Measurements from ENCODE around the gene MOB4. TPM values are rescaled to one million over a fixed set of nuclear protein-coding genes. Genes with fewer than 3 reads are reported as not detected.
"Not testable (repeated sequence)": the region's sequence is repeated elsewhere in the genome, so short reads cannot be mapped to it uniquely, and the experiment has no call there.

Gene MOB4
- total RNA-seq, 4 donors from 2014 or later, result 12.3 to 27.9 (median 25.3) TPM

GRCh38 chr2:197577446-197577845 is 61.6 kb downstream of the MOB4 start:
- DNase-seq, result no peak
- Histone ChIP-seq H3K27ac (no peak overlapping the region), H3K36me3 (no peaks in the 10 kb centered on the region), H3K9me3 (no peaks in the 10 kb centered on the region), H3K4me3 (no peak overlapping the region), H3K27me3 (no peaks in the 10 kb centered on the region), H3K4me1 (no peaks in the 10 kb centered on the region)
- intact Hi-C loops (cut with DNase I; ENCODE audit: low total_unique reads) (no loop called here), in situ Hi-C loops (cut with MboI; ENCODE audit: low pct_ligation_motif_present in 1 of 4, low pct_unique_long_range_greater_than_20kb in 1 of 4, low sequenced_read_pairs in 3 of 4) (no loop called here)
- WGBS, 2 donors (ENCODE audit: low coverage in 1 of 2), result 79 to 85% methylated on average over 4 of the region's 4 CpGs
- TF ChIP-seq CTCF (IDR thresholded peaks at IDR 0.05) (no peak), EP300 (IDR thresholded peaks at IDR 0.05; ENCODE audit: low read depth) (no peak), POLR2A (IDR thresholded peaks at IDR 0.05) (no peak), POLR2AphosphoS5 (IDR thresholded peaks at IDR 0.05) (no peak)

DNA sequence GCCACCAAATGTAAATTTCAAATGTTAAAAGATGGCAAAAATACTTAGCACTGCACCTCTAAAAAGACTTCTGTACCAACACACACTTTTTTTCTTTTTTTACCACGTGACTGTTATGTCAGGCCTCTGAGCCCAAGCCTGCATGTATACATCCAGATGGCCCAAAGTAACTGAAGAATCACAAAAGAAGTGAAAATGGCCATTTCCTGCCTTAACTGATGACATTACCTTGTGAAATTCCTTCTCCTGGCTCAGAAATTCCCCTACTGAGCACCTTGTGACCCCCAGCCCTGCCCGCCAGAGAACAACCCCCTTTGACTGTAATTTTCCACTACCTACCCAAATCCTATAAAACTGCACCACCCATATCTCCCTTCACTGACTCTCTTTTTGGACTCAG is 62.4 kb downstream of the MOB4 start:
- in situ Hi-C loops (cut with MboI; ENCODE audit: low pct_ligation_motif_present in 1 of 4, low pct_unique_long_range_greater_than_20kb in 1 of 4, low sequenced_read_pairs in 3 of 4); H3K4me3 ChIP-seq; H3K9me3 ChIP-seq; intact Hi-C loops (cut with DNase I; ENCODE audit: low total_unique reads); H3K27me3 ChIP-seq; H3K4me1 ChIP-seq; DNase-seq; H3K27ac ChIP-seq; H3K36me3 ChIP-seq: not testable (repeated sequence)
- WGBS, 2 donors (ENCODE audit: low coverage in 1 of 2), result 67 to 86% methylated on average over 1 to 2 of the region's 2 CpGs

- H3K27ac ChIP-seq; H3K36me3 ChIP-seq; H3K27me3 ChIP-seq; DNase-seq; in situ Hi-C loops (cut with MboI; ENCODE audit: low pct_ligation_motif_present in 1 of 4, low pct_unique_long_range_greater_than_20kb in 1 of 4, low sequenced_read_pairs in 3 of 4); H3K9me3 ChIP-seq; H3K4me1 ChIP-seq; H3K4me3 ChIP-seq; intact Hi-C loops (cut with DNase I; ENCODE audit: low total_unique reads): not testable (repeated sequence)
- 80 to 85% methylated on average over 1 to 3 of the region's 3 CpGs for WGBS, 2 donors (ENCODE audit: low coverage in 1 of 2)
Measured at GRCh38 chr2:197580166-197580565, 64.3 kb downstream of the MOB4 start.

DNA sequence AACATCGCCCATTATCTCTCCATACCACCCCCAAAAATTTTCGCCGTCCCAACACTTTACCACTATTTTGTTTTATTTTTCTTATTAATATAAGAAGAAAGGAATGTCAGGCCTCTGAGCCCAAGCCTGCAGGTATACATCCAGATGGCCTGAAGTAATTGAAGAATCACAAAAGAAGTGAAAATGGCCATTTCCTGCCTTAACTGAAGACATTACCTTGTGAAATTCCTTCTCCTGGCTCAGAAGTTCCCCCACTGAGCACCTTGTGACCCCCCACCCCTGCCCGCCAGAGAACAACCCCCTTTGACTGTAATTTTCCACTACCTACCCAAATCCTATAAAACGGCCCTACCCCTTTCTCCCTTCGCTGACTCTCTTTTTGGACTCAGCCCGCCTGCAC is 71.4 kb downstream of the MOB4 start:
- DNase-seq; in situ Hi-C loops (cut with MboI; ENCODE audit: low pct_ligation_motif_present in 1 of 4, low pct_unique_long_range_greater_than_20kb in 1 of 4, low sequenced_read_pairs in 3 of 4); H3K4me1 ChIP-seq; intact Hi-C loops (cut with DNase I; ENCODE audit: low total_unique reads); H3K27me3 ChIP-seq; H3K9me3 ChIP-seq; H3K36me3 ChIP-seq; H3K4me3 ChIP-seq; H3K27ac ChIP-seq: not testable (repeated sequence)
- 50 to 90% methylated on average over 1 to 7 of the region's 7 CpGs for WGBS, 2 donors (ENCODE audit: low coverage in 1 of 2)

DNA sequence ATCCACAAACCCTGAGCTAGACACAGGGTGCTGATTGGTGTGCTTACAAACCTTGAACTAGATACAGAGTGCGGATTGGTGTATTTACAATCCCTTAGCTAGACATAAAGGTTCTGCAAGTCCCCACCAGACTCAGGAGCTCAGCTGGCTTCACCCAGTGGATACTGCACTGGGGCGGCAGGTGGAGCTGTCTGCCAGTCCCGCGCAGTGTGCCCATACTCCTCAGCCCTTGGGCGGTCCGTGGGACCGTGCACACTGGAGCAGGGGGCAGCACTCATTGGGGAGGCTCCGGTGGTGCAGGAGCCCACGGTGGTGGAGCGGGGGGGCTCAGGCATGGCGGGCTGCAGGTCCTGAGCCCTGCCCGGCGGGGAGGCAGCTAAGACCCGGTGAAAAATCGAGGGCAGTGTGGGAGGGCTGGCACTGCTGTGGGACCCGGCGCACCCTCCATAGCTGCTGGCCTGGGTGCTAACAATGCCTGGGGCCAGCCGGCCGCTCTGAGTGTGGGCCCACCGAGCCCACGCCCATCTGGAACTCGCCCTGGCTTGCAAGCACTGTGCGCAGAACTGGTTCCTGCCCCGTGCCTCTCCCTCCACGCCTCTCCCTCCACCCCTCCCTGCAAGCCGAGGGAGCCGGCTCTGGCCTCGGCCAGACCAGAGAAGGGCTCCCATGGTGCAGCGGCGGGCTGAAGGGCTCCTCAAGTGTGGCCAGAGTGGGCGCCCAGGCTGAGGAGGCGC is 75.6 kb downstream of the MOB4 start:
- 98 to 100% methylated on average over 1 to 27 of the region's 32 CpGs for whole genome bisulfite sequencing, 2 donors (ENCODE audit: low coverage in 1 of 2)
- TF ChIP-seq POLR2A (IDR thresholded peaks at IDR 0.05), result no peak
- no peaks in the 10 kb centered on the region for H3K4me1 ChIP-seq
- no peaks in the 10 kb centered on the region for H3K36me3 ChIP-seq
- in situ Hi-C loops (cut with MboI; ENCODE audit: low pct_ligation_motif_present in 1 of 4, low pct_unique_long_range_greater_than_20kb in 1 of 4, low sequenced_read_pairs in 3 of 4), result no loop called here
- intact Hi-C loops (cut with DNase I; ENCODE audit: low total_unique reads), result no loop called here
- DNase-seq, result no peak
- no peaks in the 10 kb centered on the region for H3K9me3 ChIP-seq
- H3K27me3 ChIP-seq, result no peaks in the 10 kb centered on the region
- no peak overlapping the region for H3K4me3 ChIP-seq
- no peak overlapping the region for H3K27ac ChIP-seq

DNA sequence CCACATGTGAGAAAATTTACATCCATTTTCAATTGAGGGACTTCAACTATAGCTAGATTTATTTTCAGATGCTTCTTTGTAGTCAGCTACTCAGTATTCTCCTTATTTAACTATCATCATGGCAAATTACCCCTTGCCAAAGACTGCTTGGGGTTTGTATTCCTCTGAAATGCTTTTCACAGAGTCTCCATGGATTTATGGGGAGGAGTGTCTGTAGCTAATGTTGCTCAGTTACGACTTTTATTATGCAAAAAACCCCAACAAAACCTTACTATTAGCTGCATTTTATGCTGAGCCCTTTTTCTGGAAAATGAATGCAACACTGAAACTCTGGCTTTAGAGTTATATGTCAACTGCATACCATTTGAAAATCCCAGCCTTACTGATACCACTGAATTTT is 80.9 kb downstream of the MOB4 start:
- intact Hi-C loops (cut with DNase I; ENCODE audit: low total_unique reads), result no loop called here
- no peaks in the 10 kb centered on the region for H3K36me3 ChIP-seq
- in situ Hi-C loops (cut with MboI; ENCODE audit: low pct_ligation_motif_present in 1 of 4, low pct_unique_long_range_greater_than_20kb in 1 of 4, low sequenced_read_pairs in 3 of 4), result no loop called here

More for the DNA sequence above, 80.9 kb downstream of the MOB4 start:
- Histone ChIP-seq H3K4me1 (no peaks in the 10 kb centered on the region), H3K27me3 (no peaks in the 10 kb centered on the region), H3K4me3 (no peak overlapping the region), H3K27ac (no peak overlapping the region), H3K9me3 (no peaks in the 10 kb centered on the region)
- no peak for DNase-seq
- 50 to 73% methylated on average over 1 of the region's 1 CpG for WGBS, 2 donors (ENCODE audit: low coverage in 1 of 2)
- no peak for TF ChIP-seq EP300 (IDR thresholded peaks at IDR 0.05; ENCODE audit: low read depth)
- TF ChIP-seq POLR2A (IDR thresholded peaks at IDR 0.05), result no peak
- no peak for TF ChIP-seq CTCF (IDR thresholded peaks at IDR 0.05)
- no peak for TF ChIP-seq POLR2AphosphoS5 (IDR thresholded peaks at IDR 0.05)

Data from transverse colon (tissue), 4 donors.